ENCODE results near the gene GBX1.

GBX1 gene

GRCh38 chr7:151138153-151138851 lies 29.2 kb downstream of the GBX1 start:
- no peak for DNase-seq

- no peak for DNase-seq
Observed at GRCh38 chr7:151137791-151138152, 29.7 kb downstream of the GBX1 start.

GRCh38 chr7:151137076-151137675 lies 30.3 kb downstream of the GBX1 start:
- DNase-seq: no peak

GRCh38 chr7:151135866-151136843 lies 31.3 kb downstream of the GBX1 start:
- no peak for DNase-seq

- no peak for DNase-seq
Observed at GRCh38 chr7:151135525-151135845, 32.0 kb downstream of the GBX1 start.

GRCh38 chr7:151134743-151135524 lies 32.6 kb downstream of the GBX1 start:
- DNase-seq: no peak

GRCh38 chr7:151133986-151134742 lies 33.3 kb downstream of the GBX1 start:
- no peak for DNase-seq

- DNase-seq: no peak
Observed at GRCh38 chr7:151133266-151133985, 34.1 kb downstream of the GBX1 start.

GRCh38 chr7:151132461-151133205 lies 34.9 kb downstream of the GBX1 start:
- DNase-seq: no peak

GRCh38 chr7:151131592-151132293 lies 35.8 kb downstream of the GBX1 start:
- no peak for DNase-seq

- DNase-seq: no peak
Observed at GRCh38 chr7:151131224-151131591, 36.3 kb downstream of the GBX1 start.

- DNase-seq: no peak
Observed at GRCh38 chr7:151130741-151131157, 36.7 kb downstream of the GBX1 start.

GRCh38 chr7:151129960-151130591 lies 37.4 kb downstream of the GBX1 start:
- DNase-seq: no peak

GRCh38 chr7:151129117-151129959 lies 38.2 kb downstream of the GBX1 start:
- no peak for DNase-seq

GRCh38 chr7:151128716-151129115 lies 38.8 kb downstream of the GBX1 start:
- no peak for DNase-seq

- no peak for DNase-seq
Observed at GRCh38 chr7:151128144-151128543, 39.4 kb downstream of the GBX1 start.

- no peak for DNase-seq
Observed at GRCh38 chr7:151126491-151127137, 40.9 kb downstream of the GBX1 start.

GRCh38 chr7:151125846-151126481 lies 41.5 kb downstream of the GBX1 start:
- no peak for DNase-seq
